OCI-LY1 (cell line): ENCODE data around the gene DPT.

Experiments used
- H2AFZ ChIP-seq: fragments of 200-600 bp; sonication (generic), shearing (Covaris generic); 2 replicates; pipeline ENCODE4 v1.6.0; 2014; ENCODE audit warnings: antibody characterized with exemption, mild to moderate bottlenecking, low read length
- H3F3A ChIP-seq: fragments of 200-600 bp; sonication (generic), shearing (Covaris generic); 2 replicates; pipeline ENCODE4 v1.6.0; 2014; ENCODE audit warnings: mild to moderate bottlenecking, antibody characterized with exemption, low read length, moderate library complexity; ENCODE audit not compliant: insufficient read depth
- H3K27ac ChIP-seq: fragments of 200-600 bp; sonication (generic); 2 replicates; pipeline ENCODE4 v1.5.1; 2014; ENCODE audit warnings: low read length, mixed run types, mild to moderate bottlenecking, low read depth; ENCODE audit not compliant: poor library complexity, severe bottlenecking
- H3K27me3 ChIP-seq: fragments of 200-600 bp; sonication (generic); 2 replicates; pipeline ENCODE4 v1.6.0; 2014; ENCODE audit warnings: antibody characterized with exemption, mild to moderate bottlenecking, low read length, moderate library complexity; ENCODE audit not compliant: insufficient read depth
- H3K36me3 ChIP-seq: fragments of 200-600 bp; sonication (generic); 2 replicates; pipeline ENCODE4 v1.6.1; 2014; ENCODE audit warnings: mild to moderate bottlenecking, antibody characterized with exemption, low read length, moderate library complexity, mixed read lengths; ENCODE audit not compliant: insufficient read depth
- H3K4me1 ChIP-seq: fragments of 200-600 bp; sonication (generic); 2 replicates; pipeline ENCODE4 v1.5.1; 2014; ENCODE audit warnings: mild to moderate bottlenecking, low read length, moderate library complexity; ENCODE audit not compliant: insufficient read depth, severe bottlenecking
- H3K4me2 ChIP-seq: fragments of 200-600 bp; sonication (generic), shearing (Covaris generic); 2 replicates; pipeline ENCODE4 v1.6.1; 2014; ENCODE audit warnings: low read length
- H3K4me3 ChIP-seq: fragments of 200-600 bp; sonication (generic); 2 replicates; pipeline ENCODE4 v1.5.1; 2014; ENCODE audit warnings: low read length, low read depth, mild to moderate bottlenecking, mixed read lengths; ENCODE audit not compliant: poor library complexity, severe bottlenecking
- H3K79me2 ChIP-seq: fragments of 200-600 bp; shearing (Covaris generic); 2 replicates; pipeline ENCODE4 v1.6.1; 2016; ENCODE audit warnings: mixed run types, low read length, mixed read lengths; ENCODE audit not compliant: insufficient read depth
- H3K9ac ChIP-seq: fragments of 200-600 bp; sonication (generic), shearing (Covaris generic); 2 replicates; pipeline ENCODE4 v1.6.1; 2014; ENCODE audit warnings: mild to moderate bottlenecking, low read length, mixed read lengths
- H3K9me2 ChIP-seq: fragments of 200-600 bp; sonication (generic), shearing (Covaris generic); 2 replicates; pipeline ENCODE4 v1.6.1; 2014; ENCODE audit warnings: low read depth, mild to moderate bottlenecking, low read length, mixed read lengths
- H3K9me3 ChIP-seq: fragments of 200-600 bp; shearing (Covaris generic); 2 replicates; pipeline ENCODE4 v1.6.1; 2014; ENCODE audit warnings: low read length, mixed read lengths
- H4K20me1 ChIP-seq: fragments of 200-600 bp; sonication (generic), shearing (Covaris generic); 2 replicates; pipeline ENCODE4 v1.6.0; 2016; ENCODE audit warnings: mild to moderate bottlenecking, low read length; ENCODE audit not compliant: insufficient read depth
- CTCF ChIP-seq: fragments of 200-600 bp; sonication (generic), shearing (Covaris generic); IDR thresholded peaks from 2 replicates; pipeline ENCODE4 v1.5.1; 2017; ENCODE audit warnings: mild to moderate bottlenecking, antibody characterized with exemption, low read length, moderate library complexity, mixed read lengths
- EZH2 ChIP-seq: fragments of 200-600 bp; sonication (generic), shearing (Covaris generic); IDR thresholded peaks from 2 replicates; pipeline ENCODE4 v1.8.0; 2017; ENCODE audit warnings: borderline replicate concordance, mixed run types, mild to moderate bottlenecking, antibody characterized with exemption, low read length, moderate library complexity, mixed read lengths

Gene DPT

GRCh38 chr1:168729405-168729802, 398 bp upstream of the DPT start:
- Histone ChIP-seq H3K27me3 (no peaks in the 10 kb centered on the region), H3K4me1 (no peaks in the 10 kb centered on the region), H3K9me3 (no peaks in the 10 kb centered on the region), H3F3A (no peaks in the 10 kb centered on the region), H3K4me2 (no peak overlapping the region), H3K36me3 (no peaks in the 10 kb centered on the region), H3K27ac (no peak overlapping the region), H3K9me2 (no peaks in the 10 kb centered on the region), H3K9ac (no peak overlapping the region), H2AFZ (no peak overlapping the region), H3K4me3 (no peak overlapping the region), H4K20me1 (no peaks in the 10 kb centered on the region), H3K79me2 (no peaks in the 10 kb centered on the region)
- no peak for TF ChIP-seq EZH2
- no peak for TF ChIP-seq CTCF

- Histone ChIP-seq H3K9me3 (no peaks in the 10 kb centered on the region), H3K4me2 (no peak overlapping the region), H3K9me2 (no peaks in the 10 kb centered on the region), H3K27me3 (no peaks in the 10 kb centered on the region), H3K27ac (no peak overlapping the region), H3K4me1 (no peaks in the 10 kb centered on the region), H3K79me2 (no peaks in the 10 kb centered on the region), H3F3A (no peaks in the 10 kb centered on the region), H3K36me3 (no peaks in the 10 kb centered on the region), H2AFZ (no peak overlapping the region), H3K9ac (no peak overlapping the region), H3K4me3 (no peak overlapping the region), H4K20me1 (no peaks in the 10 kb centered on the region)
- TF ChIP-seq EZH2 (no peak), CTCF (no peak)
Measured at GRCh38 chr1:168726719-168727118, 2.3 kb downstream of the DPT start.

DNA sequence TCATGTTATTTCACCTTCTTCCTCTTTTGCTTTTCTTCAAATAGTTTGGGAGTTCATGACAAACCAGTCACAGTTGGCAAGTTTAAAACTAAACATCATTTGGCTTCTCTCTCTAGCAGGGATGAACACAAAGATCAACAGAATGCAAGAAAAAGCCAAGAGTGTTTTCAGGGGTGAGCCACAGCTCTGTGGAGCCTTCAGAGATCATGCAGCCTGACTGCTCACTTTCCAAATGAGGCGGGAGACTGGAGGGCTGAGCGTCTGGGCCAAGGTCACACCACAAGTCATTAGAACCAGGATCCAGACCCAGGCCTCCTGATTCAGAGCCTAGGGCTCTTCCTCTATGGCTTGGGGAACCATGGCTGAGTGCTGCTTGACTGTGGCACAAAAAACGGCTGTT, 2.7 kb downstream of the DPT start:
- H3K4me2 ChIP-seq = no peak overlapping the region
- H3K9me2 ChIP-seq = no peaks in the 10 kb centered on the region
- no peak overlapping the region for H3K4me3 ChIP-seq
- no peak overlapping the region for H2AFZ ChIP-seq
- no peak overlapping the region for H3K9ac ChIP-seq
- H3F3A ChIP-seq = no peaks in the 10 kb centered on the region
- no peak for TF ChIP-seq CTCF
- TF ChIP-seq EZH2 = no peak
- no peak overlapping the region for H3K27ac ChIP-seq
- H3K4me1 ChIP-seq = no peaks in the 10 kb centered on the region
- no peaks in the 10 kb centered on the region for H3K9me3 ChIP-seq
- no peaks in the 10 kb centered on the region for H3K27me3 ChIP-seq
- no peaks in the 10 kb centered on the region for H3K36me3 ChIP-seq
- H3K79me2 ChIP-seq = no peaks in the 10 kb centered on the region
- no peaks in the 10 kb centered on the region for H4K20me1 ChIP-seq
